HCT116 (cell line): Measurements from ENCODE around the gene ADCY6. TPM values are rescaled to one million over a fixed set of nuclear protein-coding genes. Genes with fewer than 3 reads are reported as not detected.
A peak's percentile ranks its signal among the peaks of the same experiment; 100 is the strongest.

Source experiments
- ATAC-seq: fragments of 200-7000 bp; cut with Tn5 transposase; 2 replicates; pipeline ENCODE4 v1.9.1; 2020; ENCODE audit warnings: mild to moderate bottlenecking, moderate library complexity
- BruUV-seq: library from RNA; stranded (reverse); fragments of 400-500 nt; replicated peaks from 2 replicates; lab custom pipeline; 2021; lab: Mats Ljungman, UMichigan
- CTCF ChIA-PET: fragments of 300-600 bp; sonication (Branson Sonifier 250); formaldehyde crosslinking; loops from one replicate; lab custom pipeline; 2021; ENCODE audit warnings: antibody characterized with exemption; lab: Charles Lee
- POLR2A ChIA-PET: fragments of 300-600, 350-600 bp; sonication (Branson Sonifier 250); formaldehyde crosslinking; loops from one replicate; lab custom pipeline; 2021; ENCODE audit warnings: antibody characterized with exemption; lab: Charles Lee
- RAD21 ChIA-PET, 2 experiments: fragments of 300-600 bp; sonication (Branson Sonifier 250); formaldehyde crosslinking; loops; one replicate each; lab custom pipeline; 2023; ENCODE audit warnings: low total read pairs in 2 of 2; ENCODE audit not compliant: uncharacterized antibody in 2 of 2, unreplicated experiment in 2 of 2, low non-redundant PET in 1 of 2; lab: Charles Lee
- DNase-seq: peaks from one replicate; pipeline ENCODE4 v3.0.0-alpha.2; 2010; ENCODE audit warnings: low read depth, low spot score
- H2AFZ ChIP-seq: fragments of 200-600 bp; shearing (Covaris generic), sonication (generic); 2 replicates; pipeline ENCODE4 v1.6.1; 2017; ENCODE audit warnings: low read depth, mixed run types, mixed read lengths, antibody characterized with exemption, low read length; ENCODE audit not compliant: poor library complexity, severe bottlenecking
- H3K27ac ChIP-seq: 2 replicates; pipeline ENCODE4 v1.5.1; 2012; ENCODE audit warnings: low read depth, low read length
- H3K27me3 ChIP-seq: fragments of 200-600 bp; sonication (generic); 2 replicates; pipeline ENCODE4 v1.6.1; 2016; ENCODE audit warnings: mixed run types, low read length, mixed read lengths; ENCODE audit not compliant: insufficient read depth
- H3K36me3 ChIP-seq, 2 experiments: fragments of 200-500 bp in 1 of 2; fragments of 200-600 bp in 1 of 2; sonication (Bioruptor generic) in 1 of 2; sonication (generic) in 1 of 2; 2 replicates each; pipeline versions ENCODE4 v1.5.1 to v1.6.1; 2014 to 2016; ENCODE audit warnings: low read length in 2 of 2, inconsistent platforms in 1 of 2, mixed read lengths in 1 of 2, mixed run types in 1 of 2; ENCODE audit not compliant: insufficient read depth in 2 of 2, control insufficient read depth in 1 of 2
- H3K4me1 ChIP-seq, 2 experiments: fragments of 200-600 bp in 1 of 2; sonication (generic) in 1 of 2; 2 replicates each; pipeline versions ENCODE4 v1.5.1 to v1.6.1; 2012 to 2017; ENCODE audit warnings: low read length in 2 of 2, inconsistent platforms in 1 of 2, mild to moderate bottlenecking in 1 of 2, mixed read lengths in 1 of 2, mixed run types in 1 of 2, moderate library complexity in 1 of 2; ENCODE audit not compliant: insufficient read depth in 2 of 2, control insufficient read depth in 1 of 2
- H3K4me2 ChIP-seq: fragments of 200-600 bp; sonication (generic); 2 replicates; pipeline ENCODE4 v1.6.1; 2017; ENCODE audit warnings: mixed run types, low read length, mixed read lengths
- H3K4me3 ChIP-seq, 2 experiments: fragments of 200-600 bp in 1 of 2; sonication (generic) in 1 of 2; replicated peaks in 1 of 2; 2 replicates each; pipeline ENCODE4 v1.5.1; 2011 to 2016; ENCODE audit warnings: low read length in 2 of 2, control low read depth in 1 of 2, low read depth in 1 of 2, mild to moderate bottlenecking in 1 of 2, mixed read lengths in 1 of 2, mixed run types in 1 of 2
- H3K79me2 ChIP-seq: fragments of 200-600 bp; sonication (generic); 2 replicates; pipeline ENCODE4 v1.6.1; 2017; ENCODE audit warnings: mild to moderate bottlenecking, mixed run types, low read length, moderate library complexity, mixed read lengths; ENCODE audit not compliant: insufficient read depth
- H3K9ac ChIP-seq: fragments of 200-600 bp; sonication (generic); 2 replicates; pipeline ENCODE4 v1.6.1; 2016; ENCODE audit warnings: low read length, mixed read lengths
- H3K9me2 ChIP-seq: fragments of 200-600 bp; sonication (generic), shearing (Covaris generic); 2 replicates; pipeline ENCODE4 v1.6.1; 2017; ENCODE audit warnings: mixed run types, mild to moderate bottlenecking, moderate library complexity; ENCODE audit not compliant: insufficient read depth
- H3K9me3 ChIP-seq, 2 experiments: fragments of 200-500 bp in 1 of 2; fragments of 200-600 bp in 1 of 2; sonication (Bioruptor generic) in 1 of 2; sonication (generic) in 1 of 2; 2 replicates each; pipeline ENCODE4 v1.6.1; 2014 to 2017; ENCODE audit warnings: low read length in 2 of 2, mixed read lengths in 2 of 2, inconsistent platforms in 1 of 2, low read depth in 1 of 2, mild to moderate bottlenecking in 1 of 2, mixed run types in 1 of 2, moderate library complexity in 1 of 2; ENCODE audit not compliant: control insufficient read depth in 1 of 2, insufficient read depth in 1 of 2
- H4K20me1 ChIP-seq: fragments of 200-600 bp; sonication (generic), shearing (Covaris generic); 2 replicates; pipeline ENCODE4 v1.6.1; 2017; ENCODE audit warnings: mixed run types, mild to moderate bottlenecking, moderate library complexity; ENCODE audit not compliant: insufficient read depth
- ATF3 ChIP-seq: IDR thresholded peaks from 2 replicates; pipeline ENCODE4 v1.6.1; 2012
- CBX3 ChIP-seq: IDR thresholded peaks from 2 replicates; pipeline ENCODE4 v1.6.1; 2012; ENCODE audit warnings: low read depth
- CTCF ChIP-seq, 3 experiments: fragments of 200-600 bp in 1 of 3; sonication (generic) in 1 of 3; IDR thresholded peaks in 2 of 3; conservative IDR thresholded peaks in 1 of 3; 2 replicates each; pipeline ENCODE4 v1.5.1; 2012 to 2017; ENCODE audit warnings: low read depth in 2 of 3, low read length in 2 of 3, antibody characterized with exemption in 1 of 3, borderline replicate concordance in 1 of 3, control low read depth in 1 of 3, mild to moderate bottlenecking in 1 of 3, mixed read lengths in 1 of 3, mixed run types in 1 of 3, moderate library complexity in 1 of 3; ENCODE audit not compliant: insufficient read depth in 1 of 3
- EGR1 ChIP-seq: IDR thresholded peaks from 2 replicates; pipeline ENCODE4 v1.6.1; 2012; ENCODE audit warnings: low read depth
- ELF1 ChIP-seq: IDR thresholded peaks from 2 replicates; pipeline ENCODE4 v1.6.1; 2012; ENCODE audit warnings: low read depth, borderline replicate concordance
- EZH2 ChIP-seq: fragments of 200-600 bp; sonication (generic); IDR thresholded peaks from 2 replicates; pipeline ENCODE4 v1.6.1; 2017; ENCODE audit warnings: antibody characterized with exemption, mixed run types
- FOSL1 ChIP-seq: IDR thresholded peaks from 2 replicates; pipeline ENCODE4 v1.6.1; 2012; ENCODE audit warnings: low read depth
- MAX ChIP-seq: IDR thresholded peaks from 2 replicates; pipeline ENCODE4 v1.6.1; 2012
- POLR2A ChIP-seq: IDR thresholded peaks from 2 replicates; pipeline ENCODE4 v1.7.0; 2011; ENCODE audit warnings: borderline replicate concordance; ENCODE audit not compliant: insufficient read depth, insufficient read length; ENCODE audit errors: extremely low read depth
- REST ChIP-seq: IDR thresholded peaks from 2 replicates; pipeline ENCODE4 v1.6.1; 2012; ENCODE audit warnings: low read depth
- SP1 ChIP-seq: IDR thresholded peaks from 2 replicates; pipeline ENCODE4 v1.6.1; 2012; ENCODE audit warnings: low read depth
- SRF ChIP-seq: IDR thresholded peaks from 2 replicates; pipeline ENCODE4 v1.6.1; 2012; ENCODE audit warnings: low read depth
- TCF7L2 ChIP-seq: IDR thresholded peaks from 2 replicates; pipeline ENCODE4 v1.7.0; 2011; ENCODE audit warnings: borderline replicate concordance, inconsistent platforms; ENCODE audit not compliant: insufficient read depth, insufficient read length; ENCODE audit errors: extremely low read depth
- YY1 ChIP-seq: IDR thresholded peaks from 2 replicates; pipeline ENCODE4 v1.6.1; 2011; ENCODE audit warnings: low read length, low read depth, moderate library complexity, mild to moderate bottlenecking; ENCODE audit not compliant: insufficient replicate concordance; ENCODE audit errors: extremely low read depth
- ZBTB33 ChIP-seq: IDR thresholded peaks from 2 replicates; pipeline ENCODE4 v1.6.1; 2011; ENCODE audit warnings: mild to moderate bottlenecking, low read length, moderate library complexity; ENCODE audit not compliant: insufficient replicate concordance; ENCODE audit errors: extremely low read depth
- ZNF274 ChIP-seq: fragments of 200-500 bp; sonication (Bioruptor generic); IDR thresholded peaks from 2 replicates; pipeline ENCODE4 v1.6.1; 2014; ENCODE audit warnings: mild to moderate bottlenecking, low read depth, low read length, inconsistent platforms
- intact Hi-C: fragments of 100-400 bp; cut with micrococcal nuclease; formaldehyde crosslinking; loops from 2 replicates; pipeline ENCODE4 v1.10.0; 2022
- total RNA-seq: library from RNA; stranded (reverse); gene quantifications from one replicate; pipeline ENCODE4 v1.2.1, GENCODE V29; 2021; ENCODE audit not compliant: unreplicated experiment

ADCY6 gene
- total RNA-seq, 1 experiment from 2014 or later = 24.9 TPM

- Histone ChIP-seq H3K79me2 (peaks cover 23% of the 10 kb centered on the region), H3K36me3 (no peaks in the 10 kb centered on the region), H3K27me3 (no peaks in the 10 kb centered on the region), H3K4me1 (peaks cover 14 to 25% of the 10 kb centered on the region in 2 experiments), H3K4me2 (peak overlapping the region; percentile 95), H3K27ac (peak overlapping the region; percentile 72), H2AFZ (no peak overlapping the region), H3K9me3 (no peaks in the 10 kb centered on the region), H4K20me1 (no peaks in the 10 kb centered on the region), H3K4me3 (peak overlapping the region; percentile 80 to 90), H3K9me2 (no peaks in the 10 kb centered on the region), H3K9ac (peak overlapping the region; percentile 81)
- ATAC-seq (peak; percentile 7), DNase-seq (no peak)
- ChIA-PET POLR2A (no interaction called here), RAD21 (no interaction called here), CTCF (no interaction called here)
- intact Hi-C loops = no loop called here
- BruUV-seq = TSS peak; percentile 43
- TF ChIP-seq ATF3 (no peak), ZBTB33 (no peak), EGR1 (no peak), CBX3 (no peak), CTCF (IDR thresholded peaks at IDR 0.05 in 2 of 3, conservative IDR thresholded peaks at IDR 0.05 in 1 of 3; ENCODE audit: borderline replicate concordance in 1 of 3, insufficient read depth in 1 of 3, low read depth in 2 of 3, low read length in 2 of 3) (no peak), SP1 (no peak), EZH2 (no peak), ZNF274 (no peak), REST (no peak), MAX (no peak), FOSL1 (no peak), SRF (no peak), ELF1 (no peak), POLR2A (no peak), YY1 (no peak), TCF7L2 (no peak)
These were observed 932 bp downstream of the ADCY6 start for GRCh38 chr12:48787791-48788523.
